Activated B cell treated with CpG ODN at 0.5 μM for 24 hours (primary cell): ENCODE results near the gene THBS2. TPM values are rescaled to one million over a fixed set of nuclear protein-coding genes. Genes with fewer than 3 reads are reported as not detected.

Experiments used
- ATAC-seq: fragments of 200-7000 bp; cut with Tn5 transposase; one replicate; pipeline ENCODE4 v1.10.0; 2021; ENCODE audit warnings: low read depth, mild to moderate bottlenecking, moderate library complexity
- CTCF ChIA-PET: fragments of 350-600 bp; sonication (Branson Sonifier 250); formaldehyde crosslinking; loops from one replicate; lab custom pipeline; 2021; ENCODE audit warnings: antibody characterized with exemption; lab: Charles Lee
- POLR2A ChIA-PET: fragments of 350-600 bp; sonication (Branson Sonifier 250); formaldehyde crosslinking; loops from one replicate; lab custom pipeline; 2021; ENCODE audit warnings: antibody characterized with exemption; lab: Charles Lee
- DNase-seq: peaks from one replicate; pipeline ENCODE4 v3.0.0; 2022
- H3K27ac Mint-ChIP-seq: one replicate; pipeline ENCODE4 v1.8.0; 2020; ENCODE audit warnings: mixed read lengths
- H3K27me3 Mint-ChIP-seq: one replicate; pipeline ENCODE4 v1.8.0; 2021; ENCODE audit warnings: mixed read lengths
- H3K36me3 Mint-ChIP-seq: one replicate; pipeline ENCODE4 v1.8.0; 2021; ENCODE audit warnings: low read depth, mixed read lengths
- H3K4me1 Mint-ChIP-seq: one replicate; pipeline ENCODE4 v1.8.0; 2021; ENCODE audit warnings: mixed read lengths
- H3K4me3 Mint-ChIP-seq: one replicate; pipeline ENCODE4 v1.8.0; 2020; ENCODE audit warnings: mild to moderate bottlenecking, mixed read lengths
- H3K9me3 Mint-ChIP-seq: one replicate; pipeline ENCODE4 v1.8.0; 2020; ENCODE audit warnings: mixed read lengths
- CTCF ChIP-seq: fragments of 200-600 bp; IDR thresholded peaks from one replicate; pipeline ENCODE4 v1.8.0; 2022; ENCODE audit warnings: antibody characterized with exemption, mild to moderate bottlenecking
- intact Hi-C: fragments of 100-400 bp; cut with micrococcal nuclease; formaldehyde crosslinking; loops from one replicate; pipeline ENCODE4 v1.15.1; 2024
- total RNA-seq: library from RNA; stranded (reverse); gene quantifications from 2 replicates; pipeline ENCODE4 v1.2.3, GENCODE V29; 2022

The THBS2 gene
- total RNA-seq, 1 donor from 2014 or later, result not detected

DNA sequence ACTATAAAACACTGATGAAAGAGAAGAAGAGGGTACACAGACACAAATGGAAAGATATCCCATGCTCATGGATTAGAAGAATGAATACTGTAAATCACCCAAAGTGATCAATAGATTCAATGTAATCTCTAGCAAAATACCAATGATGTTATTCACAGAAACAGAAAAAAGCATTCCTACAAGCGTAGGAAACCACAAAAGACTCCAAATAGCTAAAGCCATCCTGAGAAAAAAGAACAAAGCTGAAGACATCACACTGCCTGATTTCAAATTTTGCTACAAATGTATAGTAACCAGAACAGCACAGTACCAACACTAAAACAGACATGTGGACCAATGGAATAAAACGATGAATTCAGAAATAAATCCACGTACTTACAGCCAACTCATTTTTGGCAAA lies 43.0 kb downstream of the THBS2 start:
- CTCF ChIA-PET, result no interaction called here
- Mint-ChIP-seq H3K27me3 (no peaks in the 10 kb centered on the region), H3K4me3 (no peak overlapping the region), H3K9me3 (peaks cover 25% of the 10 kb centered on the region), H3K36me3 (no peaks in the 10 kb centered on the region), H3K4me1 (peaks cover 2% of the 10 kb centered on the region), H3K27ac (no peak overlapping the region)
- ATAC-seq, result no peak
- POLR2A ChIA-PET, result no interaction called here
- intact Hi-C loops, result loop anchor here (5.0 to 10.0 kb wide), 4 partner anchors 492 to 1386 kb away; partner anchors contain the start of genes AFDN, C6orf120, DLL1 and DYNLT2
- no peak for TF ChIP-seq CTCF
- DNase-seq, result no peak

DNA sequence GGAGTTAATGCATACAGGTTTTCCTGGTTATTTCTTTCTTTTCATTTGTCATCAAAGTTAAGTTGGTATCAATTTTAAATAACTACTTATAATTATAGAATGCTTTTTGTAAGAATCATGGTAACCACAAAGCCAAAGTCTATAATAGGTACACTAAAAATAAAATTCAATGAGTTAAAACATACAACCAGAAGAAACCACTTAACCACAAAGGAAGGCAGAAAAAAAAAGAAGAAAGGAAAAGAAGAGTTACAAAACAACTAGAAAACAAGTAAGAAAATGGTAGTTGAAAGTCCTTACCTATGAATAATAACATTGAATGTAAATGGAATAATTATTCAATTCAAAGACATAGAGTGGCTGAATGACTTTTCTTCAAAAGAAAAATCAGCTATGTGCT lies 45.6 kb downstream of the THBS2 start:
- intact Hi-C loops, result no loop called here
- no peak for TF ChIP-seq CTCF
- Mint-ChIP-seq H3K27ac (no peak overlapping the region), H3K36me3 (no peaks in the 10 kb centered on the region), H3K4me3 (no peak overlapping the region), H3K4me1 (peaks cover 2% of the 10 kb centered on the region), H3K9me3 (peaks cover 25% of the 10 kb centered on the region), H3K27me3 (no peaks in the 10 kb centered on the region)
- DNase-seq (no peak), ATAC-seq (no peak)
- POLR2A ChIA-PET, result no interaction called here
- CTCF ChIA-PET, result no interaction called here

- CTCF ChIA-PET, result no interaction called here
- Mint-ChIP-seq H3K9me3 (peaks cover 25% of the 10 kb centered on the region), H3K27me3 (no peaks in the 10 kb centered on the region), H3K4me3 (no peak overlapping the region), H3K27ac (no peak overlapping the region), H3K36me3 (no peaks in the 10 kb centered on the region), H3K4me1 (peaks cover 2% of the 10 kb centered on the region)
- no peak for TF ChIP-seq CTCF
- intact Hi-C loops, result no loop called here
- POLR2A ChIA-PET, result no interaction called here
- ATAC-seq (no peak), DNase-seq (no peak)
These were observed 46.2 kb downstream of the THBS2 start for GRCh38 chr6:169207482-169207881.

- no peak overlapping the region for H3K4me3 Mint-ChIP-seq
- intact Hi-C loops, result no loop called here
- no peaks in the 10 kb centered on the region for H3K4me1 Mint-ChIP-seq
- H3K9me3 Mint-ChIP-seq, result peaks cover 18% of the 10 kb centered on the region
- no peak overlapping the region for H3K27ac Mint-ChIP-seq
- POLR2A ChIA-PET, result interaction anchor here (0.6 kb wide), 1 partner anchor 208 kb away, joined by 3 read pairs; no protein-coding TSS in a partner anchor
- no peaks in the 10 kb centered on the region for H3K27me3 Mint-ChIP-seq
- H3K36me3 Mint-ChIP-seq, result no peaks in the 10 kb centered on the region
- DNase-seq (no peak), ATAC-seq (no peak)
- TF ChIP-seq CTCF, result no peak
- CTCF ChIA-PET, result no interaction called here
These were observed 48.2 kb downstream of the THBS2 start for GRCh38 chr6:169205176-169206160.

- TF ChIP-seq CTCF, result no peak
- H3K4me1 Mint-ChIP-seq, result no peaks in the 10 kb centered on the region
- ATAC-seq (no peak), DNase-seq (no peak)
- no peaks in the 10 kb centered on the region for H3K36me3 Mint-ChIP-seq
- ChIA-PET POLR2A (no interaction called here), CTCF (no interaction called here)
- no peak overlapping the region for H3K27ac Mint-ChIP-seq
- intact Hi-C loops, result no loop called here
- no peaks in the 10 kb centered on the region for H3K27me3 Mint-ChIP-seq
- H3K4me3 Mint-ChIP-seq, result no peak overlapping the region
- H3K9me3 Mint-ChIP-seq, result peaks cover 18% of the 10 kb centered on the region
These were observed 49.5 kb downstream of the THBS2 start for GRCh38 chr6:169204167-169204566.
